Endothelial cell of umbilical vein (primary cell): ENCODE data around the gene CCHCR1. TPM values are rescaled to one million over a fixed set of nuclear protein-coding genes. Genes with fewer than 3 reads are reported as not detected.
"Not testable (repeated sequence)": the region's sequence is repeated elsewhere in the genome, so short reads cannot be mapped to it uniquely, and the experiment has no call there.

Experiments used
- BruUV-seq: library from RNA; stranded (reverse); fragments of 400-500 nt; replicated peaks from 2 replicates; lab custom pipeline; 2021; lab: Mats Ljungman, UMichigan
- CTCF ChIA-PET: fragments of 300-600, 350-600 bp; sonication (Branson Sonifier 250); formaldehyde crosslinking; loops from one replicate; lab custom pipeline; 2021; ENCODE audit warnings: antibody characterized with exemption, inconsistent platforms; lab: Charles Lee
- POLR2A ChIA-PET: fragments of 300-600, 350-600 bp; sonication (Branson Sonifier 250); formaldehyde crosslinking; loops from one replicate; lab custom pipeline; 2021; ENCODE audit warnings: antibody characterized with exemption, inconsistent platforms; lab: Charles Lee
- DNase-seq: peaks from one replicate; pipeline ENCODE4 v3.0.0-alpha.2; 2011; ENCODE audit warnings: low read depth, low spot score
- FAIRE-seq: peaks from 2 replicates; lab custom pipeline; 2011; peaks lifted over from hg19 to GRCh38; lab: Jason Lieb, UNC
- H2AFZ ChIP-seq: 2 replicates; pipeline ENCODE4 v1.6.0; 2012; ENCODE audit warnings: low read depth, low read length, control low read depth, inconsistent platforms
- H3K27ac ChIP-seq: 2 replicates; pipeline ENCODE4 v1.5.1; 2011; ENCODE audit warnings: low read depth, mild to moderate bottlenecking, control low read depth, low read length, moderate library complexity; ENCODE audit not compliant: insufficient read depth
- H3K27me3 ChIP-seq, 2 experiments: 2 replicates each; pipeline versions ENCODE4 v1.6.0 to v1.6.1; 2011; ENCODE audit warnings: low read length in 2 of 2, mixed read lengths in 1 of 2; ENCODE audit not compliant: control insufficient read depth in 2 of 2, insufficient read depth in 2 of 2
- H3K36me3 ChIP-seq, 2 experiments: 2 replicates in 1 of 2; 3 replicates in 1 of 2; pipeline ENCODE4 v1.5.1; 2011; ENCODE audit warnings: low read length in 2 of 2, mild to moderate bottlenecking in 1 of 2, moderate library complexity in 1 of 2; ENCODE audit not compliant: control insufficient read depth in 2 of 2, insufficient read depth in 2 of 2; ENCODE audit errors: extremely low read depth in 1 of 2
- H3K4me1 ChIP-seq: 3 replicates; pipeline ENCODE4 v1.5.1; 2011; ENCODE audit warnings: mild to moderate bottlenecking, low read length; ENCODE audit not compliant: control insufficient read depth, insufficient read depth; ENCODE audit errors: extremely low read depth
- H3K4me2 ChIP-seq: 2 replicates; pipeline ENCODE4 v1.6.1; 2011; ENCODE audit warnings: low read length, control low read depth, mixed read lengths; ENCODE audit not compliant: insufficient read depth
- H3K4me3 ChIP-seq, 3 experiments: fragments of 200-600 bp in 1 of 3; sonication (generic), shearing (Covaris generic) in 1 of 3; replicated peaks in 1 of 3; 2 replicates each; pipeline ENCODE4 v1.5.1; 2011 to 2016; ENCODE audit warnings: control low read depth in 3 of 3, low read length in 3 of 3, mild to moderate bottlenecking in 2 of 3, inconsistent platforms in 1 of 3, low read depth in 1 of 3, moderate library complexity in 1 of 3; ENCODE audit not compliant: insufficient read depth in 1 of 3
- H3K79me2 ChIP-seq: 2 replicates; pipeline ENCODE4 v1.6.0; 2012; ENCODE audit warnings: low read length, inconsistent platforms; ENCODE audit not compliant: control insufficient read depth, insufficient read depth
- H3K9ac ChIP-seq: replicated peaks from 2 replicates; pipeline ENCODE3; 2011; ENCODE audit warnings: low read length, control low read depth; ENCODE audit not compliant: insufficient read depth; ENCODE audit errors: extremely low read depth
- H3K9me1 ChIP-seq: replicated peaks from 3 replicates; pipeline ENCODE4 v1.6.0; 2011; ENCODE audit warnings: mild to moderate bottlenecking, low read length; ENCODE audit not compliant: control insufficient read depth, insufficient read depth; ENCODE audit errors: extremely low read depth
- H3K9me3 ChIP-seq: replicated peaks from 2 replicates; pipeline ENCODE4 v1.5.1; 2012; ENCODE audit warnings: low read length, inconsistent platforms; ENCODE audit not compliant: control insufficient read depth, insufficient read depth
- H4K20me1 ChIP-seq: replicated peaks from 2 replicates; pipeline ENCODE3; 2011; ENCODE audit warnings: mild to moderate bottlenecking, low read length; ENCODE audit not compliant: control insufficient read depth, insufficient read depth; ENCODE audit errors: extremely low read depth
- EZH2 ChIP-seq: IDR thresholded peaks from 2 replicates; pipeline ENCODE4 v1.6.1; 2012; ENCODE audit warnings: borderline replicate concordance, low read depth, mild to moderate bottlenecking, moderate library complexity, low read length, inconsistent platforms; ENCODE audit not compliant: severe bottlenecking
- FOS ChIP-seq: IDR thresholded peaks from 2 replicates; pipeline ENCODE4 v1.6.1; 2011; ENCODE audit warnings: mild to moderate bottlenecking, low read length, moderate library complexity, borderline replicate concordance; ENCODE audit not compliant: insufficient read depth
- JUN ChIP-seq: IDR thresholded peaks from 2 replicates; pipeline ENCODE4 v1.6.1; 2011; ENCODE audit warnings: borderline replicate concordance, low read depth; ENCODE audit not compliant: insufficient read length, insufficient read depth
- MAX ChIP-seq: IDR thresholded peaks from 2 replicates; pipeline ENCODE4 v1.6.1; 2011; ENCODE audit not compliant: insufficient read depth, insufficient read length
- POLR2A ChIP-seq: IDR thresholded peaks from 2 replicates; pipeline ENCODE4 v1.6.1; 2012; ENCODE audit warnings: low read depth, mild to moderate bottlenecking, control low read depth, low read length
- dilution Hi-C: fragments of 300-500 bp; cut with MboI; formaldehyde crosslinking; loops from one replicate; pipeline ENCODE4 v1.15.0; 2019; ENCODE audit warnings: low sequenced_read_pairs; ENCODE audit not compliant: extremely low pct_ligation_motif_present
- intact Hi-C: fragments of 100-400 bp; cut with micrococcal nuclease; formaldehyde crosslinking; loops from one replicate; pipeline ENCODE4 v1.10.0; 2022
- polyA plus RNA-seq, 4 experiments: library from polyadenylated mRNA; depleted of rRNA in 3 of 4; stranded (reverse) in 3 of 4; unstranded in 1 of 4; fragments of >200 nt; gene quantifications; 2 replicates each; pipeline versions ENCODE4 v1.2.1 to v1.2.3, GENCODE V29; 2011 to 2012; ENCODE audit warnings: missing spikeins in 1 of 4
- total RNA-seq: library from RNA; stranded (reverse); gene quantifications from 2 replicates; pipeline ENCODE4 v1.2.3, GENCODE V29; 2021
- TF ChIP-seq, protein P1 (sequence below), 2 donors: IDR thresholded peaks; 1 replicate in 1 of 2; 2 replicates in 1 of 2; pipeline ENCODE4 v1.5.1; 2011; ENCODE audit warnings: low read length in 2 of 2, mild to moderate bottlenecking in 2 of 2, moderate library complexity in 2 of 2, control low read depth in 1 of 2, inconsistent platforms in 1 of 2, low read depth in 1 of 2; ENCODE audit not compliant: insufficient read depth in 1 of 2; ENCODE audit errors: extremely low read depth in 1 of 2

Gene CCHCR1
- total and polyA plus RNA-seq, 2 donors (not counting 3 experiments of a cell fraction or from before 2014, with no cell fraction given): 12.8 to 23.2 TPM

- no peak within 1 kb of the TSS for H3K4me3 ChIP-seq
- dilution Hi-C loops: no loop called here
- no peaks in the 10 kb centered on the region for H3K9me3 ChIP-seq
- CTCF ChIA-PET: interaction anchor here (0.6 kb wide), 1 partner anchor 22 kb away, joined by 3 read pairs; no protein-coding TSS in a partner anchor
- POLR2A ChIA-PET: no interaction called here
- no peaks in the 10 kb centered on the region for H3K4me1 ChIP-seq
- no peak for DNase-seq
- no peak within 1 kb of the TSS for H2AFZ ChIP-seq
- BruUV-seq: no TSS peak
- H3K27me3 ChIP-seq: no peaks in the 10 kb centered on the region
- no peak within 1 kb of the TSS for H3K9ac ChIP-seq
- H3K79me2 ChIP-seq: no peaks in the 10 kb centered on the region
- no peaks in the 10 kb centered on the region for H3K36me3 ChIP-seq
- TF ChIP-seq POLR2A (no peak), MAX (no peak), FOS (no peak), EZH2 (no peak), JUN (no peak)
- TF ChIP-seq, protein P1, sequence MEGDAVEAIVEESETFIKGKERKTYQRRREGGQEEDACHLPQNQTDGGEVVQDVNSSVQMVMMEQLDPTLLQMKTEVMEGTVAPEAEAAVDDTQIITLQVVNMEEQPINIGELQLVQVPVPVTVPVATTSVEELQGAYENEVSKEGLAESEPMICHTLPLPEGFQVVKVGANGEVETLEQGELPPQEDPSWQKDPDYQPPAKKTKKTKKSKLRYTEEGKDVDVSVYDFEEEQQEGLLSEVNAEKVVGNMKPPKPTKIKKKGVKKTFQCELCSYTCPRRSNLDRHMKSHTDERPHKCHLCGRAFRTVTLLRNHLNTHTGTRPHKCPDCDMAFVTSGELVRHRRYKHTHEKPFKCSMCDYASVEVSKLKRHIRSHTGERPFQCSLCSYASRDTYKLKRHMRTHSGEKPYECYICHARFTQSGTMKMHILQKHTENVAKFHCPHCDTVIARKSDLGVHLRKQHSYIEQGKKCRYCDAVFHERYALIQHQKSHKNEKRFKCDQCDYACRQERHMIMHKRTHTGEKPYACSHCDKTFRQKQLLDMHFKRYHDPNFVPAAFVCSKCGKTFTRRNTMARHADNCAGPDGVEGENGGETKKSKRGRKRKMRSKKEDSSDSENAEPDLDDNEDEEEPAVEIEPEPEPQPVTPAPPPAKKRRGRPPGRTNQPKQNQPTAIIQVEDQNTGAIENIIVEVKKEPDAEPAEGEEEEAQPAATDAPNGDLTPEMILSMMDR (IDR thresholded peaks at IDR 0.05; ENCODE audit: extremely low read depth in 1 of 2, insufficient read depth in 1 of 2, low read depth in 1 of 2, low read length in 2 of 2): no peak
- H3K4me2 ChIP-seq: no peak within 1 kb of the TSS
- H3K27ac ChIP-seq: no peak within 1 kb of the TSS
- no peaks in the 10 kb centered on the region for H4K20me1 ChIP-seq
- no peaks in the 10 kb centered on the region for H3K9me1 ChIP-seq
- FAIRE-seq: no peak
- intact Hi-C loops: no loop called here
These were observed 12.9 kb upstream of the CCHCR1 start, which contains the start of gene POU5F1 for GRCh38 chr6:31170600-31170881. TSS of gene POU5F1 (minus strand) at chr6:31170682. CDS start at chr6:31170620, 62 bp downstream.

- H3K4me1 ChIP-seq, H3K79me2 ChIP-seq, H3K27ac ChIP-seq, H3K4me3 ChIP-seq, H2AFZ ChIP-seq, H3K9me3 ChIP-seq, POLR2A ChIA-PET, DNase-seq, H3K36me3 ChIP-seq, H3K4me2 ChIP-seq, FAIRE-seq, BruUV-seq, H3K9ac ChIP-seq, dilution Hi-C loops, H3K27me3 ChIP-seq, H4K20me1 ChIP-seq, H3K9me1 ChIP-seq, intact Hi-C loops: not testable (repeated sequence)
- CTCF ChIA-PET: interaction anchor here (0.6 to 1.0 kb wide), 3 partner anchors 10 to 33 kb away, joined by 3 to 4 read pairs (median 4); no protein-coding TSS in a partner anchor
These were observed 12.4 kb upstream of the CCHCR1 start for GRCh38 chr6:31169858-31170599.
